CD4-positive, alpha-beta T cell (primary cell): ENCODE results near the gene DPM2. TPM values are rescaled to one million over a fixed set of nuclear protein-coding genes. Genes with fewer than 3 reads are reported as not detected.
A peak's percentile ranks its signal among the peaks of the same experiment; 100 is the strongest.

Experiments used
- ATAC-seq: fragments of 200-7000 bp; cut with Tn5 transposase; one replicate; pipeline ENCODE4 v1.10.0; 2022; ENCODE audit warnings: mild to moderate bottlenecking; ENCODE audit not compliant: poor library complexity
- CTCF ChIA-PET: fragments of 350-600 bp; sonication (Branson Sonifier 250); formaldehyde crosslinking; loops from one replicate; lab custom pipeline; 2021; ENCODE audit warnings: antibody characterized with exemption, inconsistent platforms; lab: Charles Lee
- POLR2A ChIA-PET: fragments of 350-600 bp; sonication (Branson Sonifier 250); formaldehyde crosslinking; loops from one replicate; lab custom pipeline; 2021; ENCODE audit warnings: antibody characterized with exemption, inconsistent platforms; lab: Charles Lee
- DNase-seq, 14 experiments: peaks; one replicate each; pipeline ENCODE4 v3.0.0-alpha.2; 2013 to 2020; ENCODE audit warnings: mixed read lengths in 2 of 14
- H3K27ac ChIP-seq, 2 donors: one replicate each; pipeline versions ENCODE4 v1.5.1 to v1.7.0; 2013; ENCODE audit warnings: low read length in 2 of 2, low read depth in 1 of 2, mild to moderate bottlenecking in 1 of 2
- H3K27me3 ChIP-seq, 2 experiments: 1 replicate in 1 of 2; 2 replicates in 1 of 2; pipeline versions ENCODE4 v1.6.1 to v1.7.0; 2013; ENCODE audit warnings: low read length in 2 of 2, control low read depth in 1 of 2, mild to moderate bottlenecking in 1 of 2, moderate library complexity in 1 of 2; ENCODE audit not compliant: insufficient read depth in 2 of 2, control insufficient read depth in 1 of 2
- H3K36me3 ChIP-seq: one replicate; pipeline ENCODE4 v1.6.1; 2013; ENCODE audit warnings: low read length, control low read depth; ENCODE audit not compliant: insufficient read depth
- H3K4me1 ChIP-seq: one replicate; pipeline ENCODE4 v1.6.1; 2013; ENCODE audit warnings: low read length, control low read depth; ENCODE audit not compliant: insufficient read depth
- H3K4me3 ChIP-seq: one replicate; pipeline ENCODE4 v1.5.1; 2013; ENCODE audit warnings: mild to moderate bottlenecking, low read length, moderate library complexity
- H3K9me3 ChIP-seq, 2 experiments: 1 replicate in 1 of 2; 2 replicates in 1 of 2; pipeline versions ENCODE4 v1.6.1 to v1.7.0; 2013; ENCODE audit warnings: low read length in 2 of 2, mild to moderate bottlenecking in 2 of 2, control low read depth in 1 of 2, moderate library complexity in 1 of 2; ENCODE audit not compliant: control insufficient read depth in 1 of 2, insufficient read depth in 1 of 2
- H3K27ac Mint-ChIP-seq: one replicate; pipeline ENCODE4 v1.8.0; 2020; ENCODE audit warnings: mixed read lengths
- H3K27me3 Mint-ChIP-seq: one replicate; pipeline ENCODE4 v1.8.0; 2021; ENCODE audit warnings: mixed read lengths
- H3K36me3 Mint-ChIP-seq: one replicate; pipeline ENCODE4 v1.8.0; 2021; ENCODE audit warnings: low read depth, mixed read lengths
- H3K4me1 Mint-ChIP-seq: one replicate; pipeline ENCODE4 v1.8.0; 2021; ENCODE audit warnings: low read depth, mixed read lengths
- H3K4me3 Mint-ChIP-seq: one replicate; pipeline ENCODE4 v1.8.0; 2020; ENCODE audit warnings: mild to moderate bottlenecking, mixed read lengths
- H3K9me3 Mint-ChIP-seq: one replicate; pipeline ENCODE4 v1.8.0; 2020; ENCODE audit warnings: mixed read lengths
- intact Hi-C, 2 experiments: fragments of 100-400 bp; cut with DNase I in 1 of 2; cut with micrococcal nuclease in 1 of 2; formaldehyde crosslinking; loops; one replicate each; pipeline versions ENCODE4 v1.15.1 to v1.9.0; 2023 to 2025; cut with DNase I, micrococcal nuclease
- total RNA-seq, 174 experiments: library from RNA in 2 of 174; stranded (reverse) in 2 of 174; gene quantifications; one replicate each; pipeline ENCODE4 v1.2.3 and lab custom pipeline; 2021 to 2026
- TF ChIP-seq, protein P1 (sequence below): fragments of 200-600 bp; IDR thresholded peaks from one replicate; pipeline ENCODE4 v1.8.0; 2022; ENCODE audit warnings: antibody characterized with exemption, mild to moderate bottlenecking

Gene DPM2
- total RNA-seq, 2 experiments from 2014 or later: 41.7 to 47.6 TPM

DNA sequence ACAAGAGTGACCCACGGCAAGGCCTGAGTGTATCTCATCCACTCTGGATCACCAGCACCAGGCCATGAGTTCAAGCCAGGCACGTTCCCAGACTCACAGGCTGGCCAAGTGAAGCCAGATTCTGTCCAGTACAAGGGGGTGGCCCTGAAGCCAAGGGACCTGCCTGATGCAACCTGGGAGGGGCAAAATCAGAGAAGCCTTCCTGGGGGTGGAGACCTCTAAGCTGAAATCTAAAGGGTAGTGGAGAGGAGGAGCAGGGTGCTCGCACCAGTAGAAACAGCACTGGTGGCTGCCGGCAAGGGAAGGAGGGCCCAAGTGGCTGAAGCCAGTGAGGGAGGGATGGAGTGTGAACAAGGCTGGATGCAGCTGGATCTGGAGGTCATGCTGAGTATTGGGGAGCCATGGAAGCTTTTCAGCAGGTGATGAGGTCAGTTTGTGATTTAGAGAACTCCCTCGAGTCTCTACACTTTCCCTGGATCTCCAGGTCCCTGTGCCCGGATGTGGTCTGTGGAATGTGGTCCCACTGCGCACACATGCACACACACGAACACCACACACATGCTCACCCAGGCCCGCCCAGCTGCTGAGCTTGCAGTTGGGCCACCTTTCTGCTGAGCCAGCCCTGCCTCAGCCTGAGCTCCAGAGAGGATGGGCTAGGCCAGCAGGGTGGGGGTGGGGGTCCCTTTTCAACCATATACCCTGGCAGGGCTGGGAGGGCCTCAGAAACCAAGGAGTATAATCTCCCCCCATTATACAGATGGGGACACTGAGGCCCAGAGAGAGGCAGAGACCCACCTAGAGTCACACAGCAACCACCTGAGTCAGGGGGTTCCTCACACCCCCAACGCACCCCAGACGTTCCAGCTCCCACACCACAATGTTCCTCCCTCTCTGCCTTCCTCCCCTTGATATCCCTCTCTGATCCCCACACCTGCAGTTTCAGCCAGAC lies 8.7 kb downstream of the DPM2 start:
- H3K4me1 ChIP-seq: peaks cover 52% of the 10 kb centered on the region
- H3K27ac ChIP-seq: no peak overlapping the region
- ChIA-PET POLR2A (interaction anchor here (0.6 to 2.4 kb wide), 4 partner anchors 14 to 102 kb away, joined by 3 to 7 read pairs (median 4); no protein-coding TSS in a partner anchor), CTCF (interaction anchor here (0.9 to 1.4 kb wide), 3 partner anchors 14 to 194 kb away, joined by 3 to 4 read pairs (median 3); partner anchors contain the start of gene TOR2A)
- H3K4me3 ChIP-seq: no peak overlapping the region
- DNase-seq: no peak
- intact Hi-C loops: no loop called here
- TF ChIP-seq, protein P1, sequence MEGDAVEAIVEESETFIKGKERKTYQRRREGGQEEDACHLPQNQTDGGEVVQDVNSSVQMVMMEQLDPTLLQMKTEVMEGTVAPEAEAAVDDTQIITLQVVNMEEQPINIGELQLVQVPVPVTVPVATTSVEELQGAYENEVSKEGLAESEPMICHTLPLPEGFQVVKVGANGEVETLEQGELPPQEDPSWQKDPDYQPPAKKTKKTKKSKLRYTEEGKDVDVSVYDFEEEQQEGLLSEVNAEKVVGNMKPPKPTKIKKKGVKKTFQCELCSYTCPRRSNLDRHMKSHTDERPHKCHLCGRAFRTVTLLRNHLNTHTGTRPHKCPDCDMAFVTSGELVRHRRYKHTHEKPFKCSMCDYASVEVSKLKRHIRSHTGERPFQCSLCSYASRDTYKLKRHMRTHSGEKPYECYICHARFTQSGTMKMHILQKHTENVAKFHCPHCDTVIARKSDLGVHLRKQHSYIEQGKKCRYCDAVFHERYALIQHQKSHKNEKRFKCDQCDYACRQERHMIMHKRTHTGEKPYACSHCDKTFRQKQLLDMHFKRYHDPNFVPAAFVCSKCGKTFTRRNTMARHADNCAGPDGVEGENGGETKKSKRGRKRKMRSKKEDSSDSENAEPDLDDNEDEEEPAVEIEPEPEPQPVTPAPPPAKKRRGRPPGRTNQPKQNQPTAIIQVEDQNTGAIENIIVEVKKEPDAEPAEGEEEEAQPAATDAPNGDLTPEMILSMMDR: no peak
- ATAC-seq: no peak
- H3K9me3 ChIP-seq: no peaks in the 10 kb centered on the region
- no peaks in the 10 kb centered on the region for H3K9me3 Mint-ChIP-seq
- H3K4me1 Mint-ChIP-seq: peaks cover 34% of the 10 kb centered on the region
- no peaks in the 10 kb centered on the region for H3K36me3 Mint-ChIP-seq
- no peaks in the 10 kb centered on the region for H3K36me3 ChIP-seq
- H3K27ac Mint-ChIP-seq: peak overlapping the region; percentile 49
- peaks cover 4% of the 10 kb centered on the region for H3K27me3 Mint-ChIP-seq
- H3K4me3 Mint-ChIP-seq: peak overlapping the region; percentile 42
- peaks cover 0 to 8% of the 10 kb centered on the region in 2 experiments for H3K27me3 ChIP-seq

DNA sequence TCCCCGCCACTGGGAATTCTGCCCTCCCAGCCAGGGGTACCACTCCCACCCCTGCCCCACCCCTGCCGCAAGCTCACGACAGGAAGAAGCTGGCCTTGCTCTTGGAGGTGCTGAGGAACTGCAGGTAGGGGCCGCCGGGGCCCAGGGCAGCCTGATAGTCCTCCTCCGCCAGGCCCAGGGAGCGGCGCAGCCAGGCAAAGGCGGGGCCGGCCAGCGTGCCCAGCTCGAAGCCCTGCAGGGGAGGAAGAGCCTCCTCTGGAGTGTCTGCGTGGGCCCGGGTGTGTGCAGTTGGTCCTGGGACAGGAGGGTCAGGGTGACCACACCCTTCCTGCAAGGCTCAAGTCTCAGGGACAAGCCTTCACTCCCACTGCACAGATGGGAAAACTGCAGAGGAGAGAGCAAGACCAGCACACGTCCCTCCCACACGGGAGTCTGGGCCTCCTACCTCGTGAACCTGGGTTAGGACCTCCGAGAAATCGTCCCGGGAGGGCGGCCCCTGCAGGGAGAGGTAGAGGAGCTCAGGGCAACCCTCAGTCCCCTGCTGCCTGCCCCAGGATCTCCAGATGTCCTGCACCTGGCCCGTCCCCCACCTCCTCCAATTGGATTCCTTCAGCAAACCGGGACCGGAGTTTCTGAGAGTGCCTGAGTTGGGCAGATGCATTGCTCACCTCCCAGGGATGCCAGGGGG lies 9.5 kb downstream of the DPM2 start:
- H3K27ac ChIP-seq: no peak overlapping the region
- H3K9me3 ChIP-seq: no peaks in the 10 kb centered on the region
- Mint-ChIP-seq H3K36me3 (no peaks in the 10 kb centered on the region), H3K27me3 (peaks cover 4% of the 10 kb centered on the region), H3K27ac (no peak overlapping the region), H3K4me1 (peaks cover 32% of the 10 kb centered on the region), H3K4me3 (peak overlapping the region; percentile 23), H3K9me3 (no peaks in the 10 kb centered on the region)
- intact Hi-C loops: loop anchor here in 1 of 2 experiments (1.0 kb wide), 1 partner anchor 9 kb away; the partner anchor contains the start of gene DPM2
- POLR2A ChIA-PET: interaction anchor here (0.6 kb wide), 1 partner anchor 77 kb away, joined by 3 read pairs; no protein-coding TSS in a partner anchor
- peak in 2 of 14 experiments; percentile 44 to 59 for DNase-seq
- H3K36me3 ChIP-seq: no peaks in the 10 kb centered on the region
- ATAC-seq: no peak
- H3K4me1 ChIP-seq: peaks cover 52% of the 10 kb centered on the region
- peaks cover 0 to 11% of the 10 kb centered on the region in 2 experiments for H3K27me3 ChIP-seq
- H3K4me3 ChIP-seq: peak overlapping the region; percentile 40
- CTCF ChIA-PET: interaction anchor here (0.9 to 1.4 kb wide), 2 partner anchors 14 to 193 kb away, joined by 3 to 4 read pairs; partner anchors contain the start of gene TOR2A
- TF ChIP-seq, protein P1: no peak
